ENCODE measurements around the gene TASP1. TPM values are rescaled to one million over a fixed set of nuclear protein-coding genes. Genes with fewer than 3 reads are reported as not detected.

TASP1 gene
- total RNA-seq, 3 donors from 2014 or later (not counting 1 experiment from before 2014, with no cell fraction given), result 15.5 to 22.3 (median 16.3) TPM

DNA sequence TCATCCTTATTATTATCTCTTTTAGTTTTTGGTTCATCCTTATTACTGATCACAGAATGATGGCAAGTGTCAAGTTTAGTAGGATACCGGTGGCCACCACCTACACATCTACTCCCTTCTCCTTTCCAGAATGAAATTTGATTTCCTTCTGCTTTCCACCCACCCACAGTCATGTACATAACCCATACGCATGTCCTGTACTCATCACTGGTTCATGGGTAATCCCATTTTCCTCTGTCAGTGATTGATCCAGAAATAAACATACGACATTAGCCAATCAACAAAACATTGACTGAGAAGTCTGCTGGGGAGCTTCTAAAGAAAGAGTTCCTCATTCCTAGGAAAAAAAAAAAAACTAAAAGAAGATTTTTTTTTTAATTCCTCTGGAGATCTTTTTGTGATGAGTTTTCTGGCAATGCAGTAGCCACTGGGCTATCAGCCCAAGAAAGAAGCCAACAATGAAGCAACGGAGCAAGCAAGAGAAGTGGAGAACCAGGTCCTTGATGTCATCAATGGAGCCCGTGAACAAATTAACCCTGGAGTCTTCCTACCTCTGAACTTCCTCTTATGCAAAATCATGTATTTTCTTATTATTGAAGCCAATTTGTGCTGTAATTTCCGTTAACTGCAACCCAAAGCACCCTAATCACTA lies 127.8 kb downstream of the TASP1 start:
- intact Hi-C loops (cut with micrococcal nuclease), result no loop called here
- peaks cover 3% of the 10 kb centered on the region for H3K36me3 ChIP-seq (ENCODE audit: control insufficient read depth, insufficient read depth, low read length)
- Mint-ChIP-seq H3K36me3 (peaks cover 8% of the 10 kb centered on the region), H3K4me1 (peaks cover 0 to 2% of the 10 kb centered on the region in 2 donors), H3K4me3 (no peak overlapping the region), H3K27me3 (ENCODE audit: low read depth in 2 of 2) (no peaks in the 10 kb centered on the region), H3K27ac (no peak overlapping the region), H3K9me3 (peaks cover 0 to 6% of the 10 kb centered on the region in 2 donors)
- no peak for ATAC-seq
- no peaks in the 10 kb centered on the region for H3K9me3 ChIP-seq (ENCODE audit: control insufficient read depth, insufficient read depth, low read length)
- H3K4me1 ChIP-seq (ENCODE audit: control insufficient read depth, insufficient read depth, low read length), result no peaks in the 10 kb centered on the region
- H3K27me3 ChIP-seq (ENCODE audit: control insufficient read depth, insufficient read depth, low read length), result no peaks in the 10 kb centered on the region
- WGBS (ENCODE audit: insufficient coverage), result 97% methylated on average over 4 of the region's 6 CpGs
- H3K27ac ChIP-seq (ENCODE audit: low read length), result no peak overlapping the region
- no peak overlapping the region for H3K4me3 ChIP-seq (ENCODE audit: low read length)
- no peak for DNase-seq
- TF ChIP-seq, protein P1, sequence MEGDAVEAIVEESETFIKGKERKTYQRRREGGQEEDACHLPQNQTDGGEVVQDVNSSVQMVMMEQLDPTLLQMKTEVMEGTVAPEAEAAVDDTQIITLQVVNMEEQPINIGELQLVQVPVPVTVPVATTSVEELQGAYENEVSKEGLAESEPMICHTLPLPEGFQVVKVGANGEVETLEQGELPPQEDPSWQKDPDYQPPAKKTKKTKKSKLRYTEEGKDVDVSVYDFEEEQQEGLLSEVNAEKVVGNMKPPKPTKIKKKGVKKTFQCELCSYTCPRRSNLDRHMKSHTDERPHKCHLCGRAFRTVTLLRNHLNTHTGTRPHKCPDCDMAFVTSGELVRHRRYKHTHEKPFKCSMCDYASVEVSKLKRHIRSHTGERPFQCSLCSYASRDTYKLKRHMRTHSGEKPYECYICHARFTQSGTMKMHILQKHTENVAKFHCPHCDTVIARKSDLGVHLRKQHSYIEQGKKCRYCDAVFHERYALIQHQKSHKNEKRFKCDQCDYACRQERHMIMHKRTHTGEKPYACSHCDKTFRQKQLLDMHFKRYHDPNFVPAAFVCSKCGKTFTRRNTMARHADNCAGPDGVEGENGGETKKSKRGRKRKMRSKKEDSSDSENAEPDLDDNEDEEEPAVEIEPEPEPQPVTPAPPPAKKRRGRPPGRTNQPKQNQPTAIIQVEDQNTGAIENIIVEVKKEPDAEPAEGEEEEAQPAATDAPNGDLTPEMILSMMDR (IDR thresholded peaks at IDR 0.05), result no peak

- ATAC-seq, result no peak
- Histone ChIP-seq H3K4me1 (ENCODE audit: control insufficient read depth, insufficient read depth, low read length) (no peaks in the 10 kb centered on the region), H3K36me3 (ENCODE audit: control insufficient read depth, insufficient read depth, low read length) (no peaks in the 10 kb centered on the region), H3K4me3 (ENCODE audit: low read length) (no peak overlapping the region), H3K27me3 (ENCODE audit: control insufficient read depth, insufficient read depth, low read length) (no peaks in the 10 kb centered on the region), H3K9me3 (ENCODE audit: control insufficient read depth, insufficient read depth, low read length) (peaks cover 7% of the 10 kb centered on the region), H3K27ac (ENCODE audit: low read length) (no peak overlapping the region)
- DNase-seq, result no peak
- peaks cover 11 to 19% of the 10 kb centered on the region in 2 donors for H3K9me3 Mint-ChIP-seq
- intact Hi-C loops (cut with micrococcal nuclease), result no loop called here
- H3K4me1 Mint-ChIP-seq, result peaks cover 0 to 16% of the 10 kb centered on the region in 2 donors
- no CpG with 5 or more reads among the region's 3 CpGs for WGBS (ENCODE audit: insufficient coverage)
- H3K4me3 Mint-ChIP-seq, result no peak overlapping the region
- no peaks in the 10 kb centered on the region for H3K27me3 Mint-ChIP-seq (ENCODE audit: low read depth in 2 of 2)
- peaks cover 24% of the 10 kb centered on the region for H3K36me3 Mint-ChIP-seq
- H3K27ac Mint-ChIP-seq, result no peak overlapping the region
- TF ChIP-seq, protein P1 (IDR thresholded peaks at IDR 0.05), result no peak
Observed at GRCh38 chr20:13507646-13508045, 131.1 kb downstream of the TASP1 start.

- TF ChIP-seq, protein P1 (IDR thresholded peaks at IDR 0.05), result no peak
Observed at GRCh38 chr20:13501500-13501899, 137.2 kb downstream of the TASP1 start.

DNA sequence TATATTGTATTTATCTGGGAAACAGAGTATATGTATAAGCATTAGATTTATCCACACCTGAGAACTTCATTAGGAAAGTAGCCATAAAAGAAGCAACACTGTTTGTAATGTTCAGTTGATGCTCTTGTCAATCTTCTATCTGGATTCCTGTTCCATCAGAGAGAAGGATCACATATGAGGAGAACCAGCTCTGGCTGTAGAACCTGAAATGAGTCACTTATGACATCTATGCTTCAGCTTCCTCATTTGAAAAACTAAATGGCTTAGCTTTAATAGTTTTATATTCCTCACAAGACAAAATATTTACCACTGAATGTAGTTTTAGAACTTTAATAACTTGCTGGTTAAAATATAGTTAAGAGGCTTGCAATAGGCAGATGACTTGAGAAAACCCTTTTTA lies 144.7 kb downstream of the TASP1 start:
- no peak overlapping the region for H3K27ac ChIP-seq (ENCODE audit: low read length)
- DNase-seq (no peak), ATAC-seq (no peak)
- H3K36me3 ChIP-seq (ENCODE audit: control insufficient read depth, insufficient read depth, low read length), result no peaks in the 10 kb centered on the region
- Mint-ChIP-seq H3K27me3 (ENCODE audit: low read depth in 2 of 2) (no peaks in the 10 kb centered on the region), H3K4me3 (no peak overlapping the region), H3K9me3 (peaks cover under 1 to 11% of the 10 kb centered on the region in 2 donors), H3K27ac (no peak overlapping the region), H3K36me3 (peaks cover 13% of the 10 kb centered on the region), H3K4me1 (peaks cover 0 to 8% of the 10 kb centered on the region in 2 donors)
- TF ChIP-seq, protein P1 (IDR thresholded peaks at IDR 0.05), result no peak
- H3K4me1 ChIP-seq (ENCODE audit: control insufficient read depth, insufficient read depth, low read length), result no peaks in the 10 kb centered on the region
- H3K27me3 ChIP-seq (ENCODE audit: control insufficient read depth, insufficient read depth, low read length), result no peaks in the 10 kb centered on the region
- peaks cover 4% of the 10 kb centered on the region for H3K9me3 ChIP-seq (ENCODE audit: control insufficient read depth, insufficient read depth, low read length)
- intact Hi-C loops (cut with micrococcal nuclease), result no loop called here
- no peak overlapping the region for H3K4me3 ChIP-seq (ENCODE audit: low read length)

More at GRCh38 chr20:13501500-13501899, 137.2 kb downstream of the TASP1 start:
- no peaks in the 10 kb centered on the region for H3K27me3 Mint-ChIP-seq (ENCODE audit: low read depth in 2 of 2)
- intact Hi-C loops (cut with micrococcal nuclease), result no loop called here
- peaks cover 21 to 43% of the 10 kb centered on the region in 2 donors for H3K9me3 Mint-ChIP-seq
- no peaks in the 10 kb centered on the region for H3K4me1 ChIP-seq (ENCODE audit: control insufficient read depth, insufficient read depth, low read length)
- no peak overlapping the region for H3K4me3 Mint-ChIP-seq
- no CpG with 5 or more reads among the region's 3 CpGs for WGBS (ENCODE audit: insufficient coverage)
- no peak for ATAC-seq
- no peaks in the 10 kb centered on the region for H3K36me3 ChIP-seq (ENCODE audit: control insufficient read depth, insufficient read depth, low read length)
- H3K27ac Mint-ChIP-seq, result no peak overlapping the region
- no peak for DNase-seq
- no peak overlapping the region for H3K4me3 ChIP-seq (ENCODE audit: low read length)
- peaks cover 0 to 24% of the 10 kb centered on the region in 2 donors for H3K4me1 Mint-ChIP-seq
- H3K36me3 Mint-ChIP-seq, result peaks cover 49% of the 10 kb centered on the region
- no peaks in the 10 kb centered on the region for H3K27me3 ChIP-seq (ENCODE audit: control insufficient read depth, insufficient read depth, low read length)
- H3K27ac ChIP-seq (ENCODE audit: low read length), result no peak overlapping the region
- H3K9me3 ChIP-seq (ENCODE audit: control insufficient read depth, insufficient read depth, low read length), result peaks cover 15% of the 10 kb centered on the region

Data from natural killer cell (primary cell).